Neural cell (in vitro differentiated cells): ENCODE measurements around the gene ALS2CL.

Source experiments
- EZH2 ChIP-seq: fragments of 200-600, 300-800 bp; shearing (Covaris generic), sonication (generic); IDR thresholded peaks from 2 replicates; pipeline ENCODE4 v1.6.1; 2014; ENCODE audit warnings: antibody characterized with exemption, low read length, borderline replicate concordance, mild to moderate bottlenecking; ENCODE audit not compliant: insufficient read depth, poor library complexity, severe bottlenecking
- REST ChIP-seq: IDR thresholded peaks from 2 replicates; pipeline ENCODE4 v1.6.1; 2012; ENCODE audit warnings: borderline replicate concordance
- SMC3 ChIP-seq: fragments of 450-650 bp; conservative IDR thresholded peaks from 2 replicates; pipeline ENCODE4 v1.6.1; 2014; ENCODE audit warnings: antibody characterized with exemption, mild to moderate bottlenecking, moderate library complexity; ENCODE audit not compliant: poor library complexity
- TAF1 ChIP-seq: IDR thresholded peaks from 2 replicates; pipeline ENCODE4 v1.6.1; 2012; ENCODE audit warnings: low read depth
- TF ChIP-seq, protein P1 (sequence below): fragments of 450-650 bp; IDR thresholded peaks from 2 replicates; pipeline ENCODE4 v1.5.1; 2014; ENCODE audit warnings: antibody characterized with exemption, mild to moderate bottlenecking, moderate library complexity; ENCODE audit not compliant: poor library complexity, severe bottlenecking

GRCh38 chr3:46675426-46675825 is 18.1 kb downstream of the ALS2CL start:
- TF ChIP-seq, protein P1, sequence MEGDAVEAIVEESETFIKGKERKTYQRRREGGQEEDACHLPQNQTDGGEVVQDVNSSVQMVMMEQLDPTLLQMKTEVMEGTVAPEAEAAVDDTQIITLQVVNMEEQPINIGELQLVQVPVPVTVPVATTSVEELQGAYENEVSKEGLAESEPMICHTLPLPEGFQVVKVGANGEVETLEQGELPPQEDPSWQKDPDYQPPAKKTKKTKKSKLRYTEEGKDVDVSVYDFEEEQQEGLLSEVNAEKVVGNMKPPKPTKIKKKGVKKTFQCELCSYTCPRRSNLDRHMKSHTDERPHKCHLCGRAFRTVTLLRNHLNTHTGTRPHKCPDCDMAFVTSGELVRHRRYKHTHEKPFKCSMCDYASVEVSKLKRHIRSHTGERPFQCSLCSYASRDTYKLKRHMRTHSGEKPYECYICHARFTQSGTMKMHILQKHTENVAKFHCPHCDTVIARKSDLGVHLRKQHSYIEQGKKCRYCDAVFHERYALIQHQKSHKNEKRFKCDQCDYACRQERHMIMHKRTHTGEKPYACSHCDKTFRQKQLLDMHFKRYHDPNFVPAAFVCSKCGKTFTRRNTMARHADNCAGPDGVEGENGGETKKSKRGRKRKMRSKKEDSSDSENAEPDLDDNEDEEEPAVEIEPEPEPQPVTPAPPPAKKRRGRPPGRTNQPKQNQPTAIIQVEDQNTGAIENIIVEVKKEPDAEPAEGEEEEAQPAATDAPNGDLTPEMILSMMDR, result no peak
- TF ChIP-seq EZH2 (no peak), SMC3 (no peak), TAF1 (no peak), REST (no peak)
